ENCODE data around the gene DUSP11.
"Not testable (repeated sequence)": the region's sequence is repeated elsewhere in the genome, so short reads cannot be mapped to it uniquely, and the experiment has no call there.

DUSP11 gene

DNA sequence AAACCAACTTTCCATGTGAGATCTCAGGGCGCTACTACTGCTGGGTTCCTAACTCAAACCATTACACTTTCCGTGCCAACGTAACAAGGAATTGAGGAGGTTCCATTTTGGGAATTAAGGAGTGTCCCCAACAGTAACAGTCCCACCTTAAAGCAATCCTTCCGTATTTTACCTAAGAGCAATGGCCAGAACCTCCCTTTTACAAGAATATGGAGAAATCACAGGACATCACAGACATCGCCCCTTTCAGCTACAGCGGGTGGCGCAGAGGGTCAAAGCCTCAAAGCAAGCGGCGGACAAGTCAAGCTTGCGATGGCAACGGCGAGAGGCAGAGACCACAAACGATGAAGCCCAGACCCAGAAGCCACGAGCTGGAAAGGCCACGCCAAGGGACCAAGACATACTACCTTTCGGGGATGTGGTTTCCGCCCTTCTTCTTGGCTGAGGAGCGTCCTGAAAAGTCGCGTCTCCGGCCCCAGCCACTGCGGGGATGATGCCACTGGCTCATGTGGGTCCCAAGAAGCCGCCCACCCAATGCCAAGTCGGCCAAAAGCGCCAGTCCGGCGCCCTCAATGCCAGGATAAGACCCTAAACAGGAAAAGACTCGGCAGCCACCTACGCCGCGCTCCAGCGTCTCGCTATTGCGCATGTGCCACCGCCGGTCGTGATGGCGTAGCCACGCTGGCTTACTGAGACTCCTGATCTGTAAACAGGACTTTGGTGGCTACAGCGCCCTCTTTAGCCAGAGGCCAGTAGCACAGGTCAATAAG, at the start of gene DUSP11:
DUSP11 (minus strand) TSS at position 637 of the 770 bp plus-strand sequence; CDS start at position 508, 129 bp downstream.
- DNase-seq, result peak; percentile 60

DNA sequence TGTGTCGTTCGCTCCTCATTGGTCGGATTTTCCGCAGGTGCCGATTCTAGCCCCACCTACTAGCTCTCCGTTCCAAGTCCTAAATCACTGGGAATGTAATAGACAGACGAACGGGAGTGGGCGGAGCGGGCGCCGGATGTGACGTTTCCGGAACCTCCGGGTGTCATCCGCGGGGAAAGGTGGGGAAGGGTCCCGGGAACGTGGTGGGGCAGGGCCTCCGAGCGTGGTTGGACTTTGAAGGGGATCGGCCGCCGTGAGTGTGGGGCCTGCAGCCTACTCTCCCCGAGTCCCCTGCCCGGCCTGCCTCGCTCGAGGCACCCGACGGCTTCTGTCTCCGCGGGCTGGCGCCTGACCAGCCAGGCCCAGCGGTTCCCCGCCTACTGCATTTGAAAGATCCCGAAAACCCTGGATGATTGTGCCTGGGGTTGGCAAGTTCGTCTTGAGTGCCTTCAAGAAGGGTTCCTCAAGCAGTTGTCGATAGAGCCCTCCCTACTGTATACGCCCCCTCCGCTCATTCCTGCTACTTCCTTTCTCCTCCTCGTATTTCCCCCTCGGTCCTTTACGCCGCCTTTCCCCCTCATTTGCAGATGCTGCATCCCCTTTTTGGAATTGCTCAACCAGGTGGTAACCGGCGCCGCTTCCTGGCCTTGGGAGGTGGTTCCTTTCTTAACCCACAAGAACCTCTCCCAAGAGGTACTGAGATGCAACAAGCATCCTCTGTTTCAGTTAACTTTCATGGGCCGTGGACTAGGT, 49.1 kb upstream of the DUSP11 start, which contains the start of gene STAMBP:
STAMBP (plus strand) TSS at position 144 of the 753 bp plus-strand sequence. CDS start 1,896 bp downstream, outside the sequence.
- peak; percentile 96 for DNase-seq

DNA sequence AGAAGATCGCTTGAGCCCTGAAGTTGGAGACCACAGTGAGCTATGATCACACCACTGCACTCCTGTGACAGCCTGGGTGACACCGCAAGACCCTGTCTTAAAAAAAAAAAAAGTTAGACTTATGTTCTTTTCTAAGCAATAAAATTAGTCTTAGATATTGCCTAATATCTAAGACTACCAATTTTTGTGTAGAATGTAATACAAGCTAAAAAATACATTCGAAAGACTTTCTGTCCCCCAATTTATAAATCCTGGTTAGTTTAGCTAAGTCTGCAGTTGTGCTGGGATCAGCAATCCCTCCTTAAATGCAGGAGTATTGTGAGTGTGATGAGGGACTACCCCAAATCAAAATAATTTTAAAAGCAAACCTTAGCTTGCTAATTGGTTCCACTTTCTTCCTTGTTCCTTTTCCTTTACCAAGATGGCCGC, 48.5 kb upstream of the DUSP11 start:
- no peak for DNase-seq

DNA sequence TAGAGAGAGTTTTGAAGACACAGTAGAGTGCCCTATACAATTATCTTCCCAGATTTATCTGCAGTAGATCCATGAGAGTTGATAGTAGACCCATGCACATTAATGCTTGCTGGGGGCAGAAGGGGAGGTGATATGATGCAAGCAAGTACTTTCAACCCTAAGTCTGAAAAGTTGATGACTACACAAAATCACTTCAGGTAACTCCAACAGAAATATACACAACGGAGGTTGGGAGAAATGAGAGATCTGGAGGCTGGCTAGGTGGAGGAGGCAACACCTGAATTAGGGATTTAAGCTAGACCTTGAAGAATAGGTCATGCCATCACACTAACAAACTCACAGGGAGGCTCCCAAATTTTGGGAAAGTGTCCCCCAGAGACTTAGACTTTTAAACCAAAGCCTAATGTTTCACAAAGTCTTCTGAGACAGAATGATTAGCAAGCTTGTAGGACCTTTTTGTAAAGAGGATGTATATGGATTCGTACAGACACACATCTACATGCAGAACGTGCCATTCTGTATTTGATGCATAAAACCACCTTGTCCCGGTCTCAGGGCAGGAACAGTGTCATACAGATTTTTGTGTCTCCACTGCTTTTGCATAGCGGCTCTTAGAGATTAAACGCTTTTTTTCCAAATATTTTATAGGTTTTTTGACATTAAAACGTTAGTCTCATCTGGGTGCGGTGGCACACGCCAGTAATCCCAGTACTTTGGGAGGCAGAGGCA, 47.9 kb upstream of the DUSP11 start:
- no peak for DNase-seq

DNA sequence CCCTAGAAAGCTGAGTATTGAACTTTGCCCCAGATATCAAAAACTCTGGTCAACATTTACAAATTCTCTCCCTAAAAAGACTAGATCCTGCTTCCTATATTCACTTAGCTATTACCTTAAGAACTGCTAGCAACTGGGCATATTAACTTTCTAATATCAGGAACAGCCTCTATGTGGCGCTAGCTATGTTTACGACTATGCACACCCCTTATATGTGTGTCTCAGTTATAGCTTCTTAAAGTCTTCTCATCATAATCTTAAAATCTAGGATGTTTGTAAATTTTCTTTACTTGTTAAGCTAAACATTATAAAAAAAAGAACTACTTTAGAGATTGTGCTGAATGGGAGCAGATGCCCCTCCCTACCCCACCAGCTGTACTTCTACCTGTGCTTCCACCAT, 47.1 kb upstream of the DUSP11 start:
- peak; percentile 8 for DNase-seq

DNA sequence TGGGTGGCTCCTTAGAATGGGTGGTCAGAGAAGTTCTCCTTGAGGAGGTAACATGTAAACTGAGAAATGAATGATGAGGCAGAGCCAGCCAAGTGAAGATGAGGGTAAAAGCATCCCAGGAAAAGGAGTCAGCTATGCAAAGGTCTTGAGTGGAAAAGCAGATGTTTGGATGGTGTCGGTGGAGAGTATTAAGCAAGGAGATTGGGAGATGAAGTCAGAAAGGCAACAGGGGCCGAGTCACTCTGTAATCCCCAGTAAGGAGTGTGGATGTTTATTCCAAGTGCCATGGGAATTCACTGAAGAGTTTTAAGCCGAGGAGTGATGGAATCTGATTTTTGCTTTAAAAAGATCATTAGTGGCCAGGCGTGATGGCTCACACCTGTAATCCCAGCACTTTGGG, 45.5 kb upstream of the DUSP11 start:
- DNase-seq, result no peak

DNA sequence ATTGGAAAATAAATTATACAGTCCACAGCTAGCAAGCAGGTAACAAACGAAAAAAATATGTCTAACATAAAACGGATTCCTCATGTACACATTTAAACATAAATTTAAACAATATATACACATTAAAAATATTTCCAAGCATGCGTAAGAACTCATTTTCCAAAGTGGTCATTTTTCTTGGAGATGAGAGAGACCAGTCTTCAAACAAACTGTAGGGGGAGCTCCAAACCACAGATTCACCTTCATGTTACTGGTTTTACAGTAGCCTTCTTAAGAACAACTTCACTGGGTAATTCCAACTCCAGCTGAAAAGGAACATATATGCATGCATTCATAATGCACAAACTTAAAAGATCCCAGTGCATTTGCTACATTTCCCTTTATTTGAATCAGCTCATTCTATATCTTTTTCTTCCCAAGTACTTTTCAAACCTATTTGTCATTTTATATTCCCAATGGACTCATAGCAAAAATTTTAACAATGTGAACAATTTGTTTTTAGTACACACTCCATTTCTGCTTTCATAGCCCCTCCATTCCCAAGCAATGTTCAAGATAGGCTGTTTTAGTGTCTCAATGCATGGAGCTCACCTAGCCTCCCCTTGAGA, 44.1 kb upstream of the DUSP11 start:
- DNase-seq, result peak; percentile 16

DNA sequence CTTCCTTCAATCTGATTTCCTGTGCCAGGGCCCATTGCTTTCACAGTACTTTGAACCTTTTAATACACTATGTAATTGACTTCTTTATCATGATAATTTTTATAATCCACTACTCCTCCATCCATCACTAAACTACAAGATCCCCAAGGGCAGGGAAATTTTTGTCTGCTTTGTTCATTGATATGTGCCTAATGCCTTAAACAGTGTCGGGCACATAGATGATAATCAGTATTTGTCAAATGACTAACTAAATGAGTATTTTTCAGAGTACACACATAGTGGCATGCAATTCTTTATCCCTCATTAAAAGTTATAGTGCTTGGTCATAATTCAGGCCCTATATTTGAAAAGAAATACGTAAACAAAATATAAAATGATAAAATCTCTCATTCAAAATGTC, 43.5 kb upstream of the DUSP11 start:
- DNase-seq, result no peak

DNA sequence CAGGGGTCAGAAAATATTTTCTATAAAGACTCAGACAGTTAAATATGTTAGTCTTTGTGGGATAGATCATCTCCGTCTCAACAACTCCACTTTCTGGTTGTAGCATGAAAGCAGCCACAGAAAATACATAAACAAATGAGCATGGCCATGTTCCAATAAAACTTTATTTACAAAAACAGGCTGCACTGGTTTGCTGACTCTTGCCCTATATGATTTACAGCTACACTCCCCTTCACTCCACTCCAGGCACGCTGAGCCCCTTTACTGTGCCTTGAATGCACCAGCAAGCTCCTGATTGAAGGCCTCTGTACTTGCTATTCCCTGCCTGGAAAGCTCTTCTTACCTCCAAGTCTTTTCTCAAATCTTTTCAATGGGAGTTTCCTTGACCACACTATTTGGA, 43.1 kb upstream of the DUSP11 start:
- DNase-seq, result no peak

DNA sequence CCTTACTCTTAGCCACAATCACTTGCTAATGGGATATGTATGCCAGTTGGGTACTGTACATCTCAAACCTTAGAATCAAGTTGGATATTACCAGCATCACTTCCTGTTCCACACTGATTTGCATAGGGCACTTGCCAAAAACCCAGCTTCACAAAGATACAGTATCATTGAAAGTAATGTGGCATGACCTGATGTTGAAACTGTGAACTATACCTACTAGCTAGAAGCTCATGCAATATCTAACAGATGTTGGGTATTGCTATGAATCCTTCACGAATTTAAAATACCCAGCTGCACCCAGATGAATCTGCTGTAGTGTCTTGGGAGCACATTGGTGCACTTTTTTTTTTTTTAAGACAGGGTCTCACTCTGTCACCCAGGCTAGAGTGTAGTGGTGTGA, 42.4 kb upstream of the DUSP11 start:
- DNase-seq, result no peak

DNA sequence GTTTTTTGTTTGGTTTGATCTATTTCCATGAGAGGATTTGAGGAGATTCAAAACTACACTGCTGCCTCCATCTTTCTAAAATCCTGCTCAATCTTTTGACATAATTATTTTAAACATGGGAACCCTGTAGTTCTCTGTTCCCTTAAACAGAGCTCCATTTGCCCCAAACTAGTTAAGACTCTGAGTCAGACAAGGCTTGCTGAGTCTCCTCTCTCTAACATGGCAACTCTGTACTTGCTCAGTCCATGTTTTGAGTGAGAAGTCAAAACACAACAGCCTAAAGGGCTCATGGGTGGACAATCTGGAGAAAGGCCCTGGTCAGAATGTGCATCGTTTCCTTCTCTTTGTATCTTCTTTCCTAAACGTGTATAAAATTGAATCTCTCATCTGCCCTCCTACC, 41.8 kb upstream of the DUSP11 start:
- no peak for DNase-seq

DNA sequence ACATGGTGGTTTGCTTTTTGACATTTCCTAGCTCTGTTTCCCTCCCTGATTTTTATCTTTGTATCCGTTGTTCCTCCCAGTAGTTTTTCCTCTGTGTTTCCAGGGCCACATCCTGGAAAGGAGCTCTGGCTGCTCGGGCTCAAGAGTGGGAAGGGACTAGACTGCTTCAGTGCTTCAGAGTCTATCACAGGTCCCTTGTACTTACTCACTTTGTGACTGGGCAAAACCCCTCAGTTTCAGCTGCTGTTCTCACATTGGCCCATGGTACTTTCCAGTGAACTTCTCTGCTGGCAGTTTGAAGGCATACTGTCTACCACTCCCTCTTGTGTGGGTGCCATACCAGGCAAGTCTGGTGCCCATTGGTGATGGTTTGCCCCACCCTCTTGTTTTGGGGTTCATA, 41.3 kb upstream of the DUSP11 start:
- no peak for DNase-seq

DNA sequence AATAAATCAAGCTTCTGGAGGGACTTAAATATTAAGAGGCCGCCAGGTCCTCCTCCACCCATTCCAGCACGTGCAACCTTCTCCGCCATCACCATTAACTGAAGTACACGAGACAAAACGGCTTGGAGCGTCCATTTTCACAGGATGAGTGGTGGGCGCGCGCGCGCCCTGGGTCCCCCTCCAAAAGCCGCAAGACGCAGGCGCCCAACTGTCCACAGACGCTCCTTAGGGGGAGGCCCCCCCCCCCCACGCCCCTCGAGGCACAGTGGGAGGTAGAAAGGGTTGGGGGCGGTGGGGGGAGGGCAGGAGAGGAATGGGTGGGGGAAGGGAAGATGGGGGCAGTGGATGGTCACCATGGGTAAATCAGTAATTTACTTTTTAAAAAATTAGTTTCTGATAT, 38.4 kb upstream of the DUSP11 start:
- DNase-seq, result no peak

DNA sequence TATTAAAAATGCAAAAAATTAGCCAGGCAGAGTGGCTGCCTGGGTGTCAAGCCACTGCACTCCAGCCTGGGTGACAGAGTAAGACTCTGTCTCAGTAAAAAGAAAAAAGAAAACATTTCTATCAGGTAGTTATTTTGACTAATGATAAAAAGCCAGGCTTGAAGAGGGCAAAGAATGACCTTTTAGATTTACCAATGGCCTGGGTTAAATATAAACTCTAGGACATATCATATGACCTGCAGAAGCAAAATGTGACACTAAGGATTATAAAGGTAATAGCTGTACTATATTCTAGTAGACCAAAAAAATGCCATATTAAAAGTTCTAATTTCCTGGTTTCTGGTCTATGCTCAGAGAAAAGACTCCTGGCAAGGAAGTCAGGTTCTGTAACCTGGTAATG, 32.7 kb upstream of the DUSP11 start:
- no peak for DNase-seq

DNA sequence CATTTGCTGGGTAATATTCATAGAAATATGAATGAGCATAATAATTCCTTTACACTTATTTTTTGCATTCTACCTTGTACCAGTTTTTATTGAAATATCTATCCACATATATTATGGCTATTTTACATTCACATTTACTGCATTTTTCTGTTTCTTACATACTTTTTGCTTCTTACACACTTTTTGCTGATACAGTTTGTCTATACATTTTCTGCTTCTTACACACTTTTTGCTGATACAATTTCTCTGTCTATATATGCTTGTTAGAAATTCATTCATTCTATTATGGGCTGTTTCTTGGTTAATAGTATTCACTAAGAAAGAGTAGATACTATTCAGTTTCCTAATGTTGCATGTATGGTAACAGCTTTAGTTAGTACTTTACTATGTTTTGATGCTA, 32.0 kb upstream of the DUSP11 start:
- no peak for DNase-seq

DNA sequence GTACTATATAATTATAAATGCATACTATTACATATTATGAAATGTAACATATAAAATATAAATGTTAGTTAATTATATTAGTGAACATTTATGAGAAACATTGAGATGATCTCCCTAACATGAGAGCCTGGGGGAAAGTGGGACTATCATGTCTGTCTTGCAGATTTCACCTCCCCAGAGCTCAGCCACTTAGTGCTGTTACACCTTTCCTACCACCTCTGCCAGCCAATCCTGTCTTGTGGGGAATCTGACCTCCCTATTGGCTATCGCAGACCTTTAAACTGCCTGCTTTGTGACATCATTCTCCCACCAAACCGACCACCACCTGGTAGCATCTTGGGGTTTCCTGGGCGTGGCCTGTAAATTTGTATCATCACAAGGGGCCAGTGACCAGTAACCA, 4.0 kb upstream of the DUSP11 start, which contains the start of gene C2orf78:
C2orf78 (plus strand) TSS at position 301 of the 400 bp plus-strand sequence. CDS start 127 bp downstream, outside the sequence.
- DNase-seq, result not testable (repeated sequence)

DNA sequence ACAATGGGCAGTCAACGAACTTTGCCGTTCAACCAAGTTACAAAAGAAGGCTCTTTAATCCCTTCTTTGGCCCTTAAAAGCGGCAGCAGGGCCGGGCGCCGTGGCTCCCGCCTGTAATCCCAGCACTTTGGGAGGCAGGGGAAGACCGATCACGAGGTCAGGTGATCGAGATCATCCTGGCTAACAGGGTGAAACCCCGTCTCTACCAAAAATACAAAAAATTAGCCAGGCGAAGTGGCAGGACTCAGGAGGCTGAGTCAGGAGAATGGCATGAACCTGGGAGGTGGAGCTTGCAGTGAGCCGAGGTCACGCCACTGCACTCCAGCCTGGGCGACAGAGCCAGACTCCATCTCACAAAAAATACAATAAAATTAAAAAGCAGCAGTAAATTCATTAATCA, 3.5 kb upstream of the DUSP11 start:
- not testable (repeated sequence) for DNase-seq

DNA sequence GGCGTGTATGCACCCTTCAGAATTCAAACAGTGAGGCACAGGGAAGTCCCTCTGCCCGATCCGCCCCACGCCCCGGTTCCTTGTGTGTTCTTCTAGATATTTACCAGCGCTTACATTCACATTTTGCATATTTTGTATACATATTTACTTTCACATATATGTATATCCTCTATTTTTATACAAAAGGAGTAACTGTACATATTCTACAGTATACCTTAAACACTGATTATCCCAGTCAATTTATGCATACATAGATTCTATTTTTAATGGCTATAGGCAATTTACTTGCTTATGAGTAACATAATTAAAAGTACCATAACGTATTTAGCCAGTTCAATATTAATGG, 307 bp upstream of the DUSP11 start:
- no peak for DNase-seq

DNA sequence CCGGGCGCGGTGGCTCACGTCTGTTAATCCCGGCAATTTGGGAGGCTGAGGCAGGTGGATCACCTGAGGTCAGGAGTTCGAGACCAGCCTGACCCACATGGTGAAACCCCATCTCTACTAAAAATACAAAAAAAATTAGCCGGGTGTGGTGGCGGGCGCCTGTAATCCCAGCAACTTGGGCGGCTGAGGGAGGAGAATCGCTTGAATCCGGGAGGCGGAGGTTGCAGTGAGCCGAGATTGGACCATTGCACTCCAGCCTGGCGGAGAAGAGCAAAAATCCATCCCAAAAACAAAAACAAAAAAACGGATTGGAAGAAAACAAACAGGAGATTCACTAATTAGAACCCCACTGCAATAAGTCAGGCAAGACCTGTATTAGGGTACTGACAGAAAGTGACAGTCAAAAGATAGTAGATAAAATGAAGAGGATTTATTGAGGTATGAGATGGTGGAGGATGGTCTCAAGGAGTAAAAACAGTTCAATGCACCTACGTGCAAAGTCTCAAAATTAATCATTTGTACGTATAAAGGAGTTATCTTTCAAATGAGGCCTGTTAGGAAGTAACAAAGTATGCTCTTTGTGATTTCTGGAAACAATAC, 936 bp downstream of the DUSP11 start:
- DNase-seq, result not testable (repeated sequence)

DNA sequence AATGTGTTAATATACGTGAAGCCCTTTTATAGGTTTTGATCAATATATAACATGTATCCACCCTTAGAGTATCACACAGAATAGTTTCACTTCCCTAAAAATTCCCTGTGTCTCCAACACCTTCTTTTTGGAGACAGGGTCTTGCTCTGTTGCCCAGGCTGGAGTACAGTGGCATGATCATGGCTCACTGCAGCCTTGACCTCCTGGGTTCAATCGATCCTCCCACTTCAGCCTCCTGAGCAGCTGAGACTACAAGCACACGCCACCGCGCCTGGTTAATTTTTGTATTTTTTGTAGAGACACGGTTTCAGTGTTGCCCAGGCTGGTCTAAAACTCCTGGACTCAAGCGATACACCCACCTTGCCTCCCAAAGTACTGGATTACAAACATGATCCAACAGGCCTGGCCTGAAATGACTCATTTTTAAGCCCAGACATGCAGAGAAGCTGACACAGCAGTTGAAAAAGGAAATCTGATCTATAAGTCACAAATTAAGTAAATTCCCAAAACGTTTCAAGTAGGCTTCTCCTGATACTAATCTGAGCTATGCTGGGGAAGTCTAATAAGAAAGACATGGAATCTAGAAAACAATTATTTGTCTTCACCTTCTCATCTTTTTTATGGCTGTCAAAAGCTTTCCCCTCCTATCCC, 2.9 kb downstream of the DUSP11 start:
- no peak for DNase-seq

DNA sequence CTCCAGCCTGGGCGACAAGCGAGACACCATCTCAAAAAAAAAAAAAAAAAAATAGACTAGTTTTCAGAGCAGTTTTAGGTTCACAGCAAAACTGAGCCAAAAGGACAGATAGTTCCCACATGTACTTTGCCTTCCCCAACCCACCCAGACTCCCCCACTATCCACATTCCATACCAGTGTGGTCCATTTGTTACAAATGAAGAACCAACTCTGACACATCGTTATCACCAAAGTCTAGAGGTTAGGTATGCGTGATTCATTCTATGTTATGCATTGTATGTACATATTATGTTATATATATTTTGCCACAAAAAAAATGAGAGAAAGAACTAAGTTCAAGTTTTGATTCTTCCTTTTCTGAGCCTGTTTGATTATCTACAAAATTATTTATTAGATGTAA, 3.5 kb downstream of the DUSP11 start:
- DNase-seq, result no peak

DNA sequence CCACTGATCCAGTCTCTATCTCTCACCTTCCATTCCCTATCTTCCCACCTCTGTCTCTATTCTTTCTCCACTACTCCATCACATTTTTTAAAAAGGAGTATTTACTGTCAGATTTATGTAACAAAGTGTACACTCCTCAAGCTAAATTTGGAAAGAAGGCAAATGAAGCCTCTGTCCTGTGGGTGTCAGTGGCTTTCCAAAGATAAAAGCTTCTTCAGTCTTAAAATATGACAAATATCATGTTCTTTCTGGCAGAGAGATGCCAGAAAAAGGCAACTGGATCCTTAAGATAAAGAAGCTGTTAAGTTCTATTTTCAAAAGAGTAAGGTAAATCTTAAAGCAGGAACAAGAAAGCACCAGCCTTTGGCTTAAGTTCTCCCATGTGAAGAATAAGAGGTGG, 7.1 kb downstream of the DUSP11 start:
- DNase-seq, result no peak

All from SIG-M5 (cell line).